ENCODE results near the gene KRTAP9-6. TPM values are rescaled to one million over a fixed set of nuclear protein-coding genes. Genes with fewer than 3 reads are reported as not detected.
"Not testable (repeated sequence)": the region's sequence is repeated elsewhere in the genome, so short reads cannot be mapped to it uniquely, and the experiment has no call there.

Gene KRTAP9-6, protein sequence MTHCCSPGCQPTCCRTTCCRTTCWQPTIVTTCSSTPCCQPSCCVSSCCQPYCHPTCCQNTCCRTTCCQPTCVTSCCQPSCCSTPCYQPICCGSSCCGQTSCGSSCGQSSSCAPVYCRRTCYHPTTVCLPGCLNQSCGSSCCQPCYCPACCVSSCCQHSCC
- total RNA-seq, result not detected

GRCh38 chr17:41265078-41265477, at the start of gene KRTAP9-6:
Gene KRTAP9-6 (plus strand): TSS chr17:41265378. CDS start chr17:41265378, 0 bp downstream.
- CTCF ChIA-PET, result no interaction called here
- POLR2A ChIA-PET, result no interaction called here

- ChIA-PET POLR2A (no interaction called here), CTCF (no interaction called here)
These were observed 49.5 kb upstream of the KRTAP9-6 start for GRCh38 chr17:41215681-41216080.

DNA sequence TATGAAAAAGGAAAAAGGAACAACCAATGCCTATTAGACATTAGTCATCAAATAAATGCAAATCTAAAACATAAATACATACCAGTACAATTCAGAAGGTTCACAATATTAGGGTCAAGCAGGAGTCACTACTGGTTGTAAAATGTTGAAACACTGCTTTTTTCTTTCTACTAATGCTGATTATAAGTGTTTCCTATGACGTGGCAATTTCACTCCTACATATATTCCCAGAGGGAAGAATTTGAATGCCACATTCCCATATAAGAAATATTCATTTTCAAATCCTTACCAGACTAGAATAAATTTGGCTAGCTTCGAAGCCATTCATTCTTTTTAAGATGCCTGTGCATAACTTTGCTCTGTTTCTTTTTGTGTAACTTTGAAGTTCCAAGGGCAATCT, 41.4 kb upstream of the KRTAP9-6 start:
- CTCF ChIA-PET, result no interaction called here
- POLR2A ChIA-PET, result no interaction called here

DNA sequence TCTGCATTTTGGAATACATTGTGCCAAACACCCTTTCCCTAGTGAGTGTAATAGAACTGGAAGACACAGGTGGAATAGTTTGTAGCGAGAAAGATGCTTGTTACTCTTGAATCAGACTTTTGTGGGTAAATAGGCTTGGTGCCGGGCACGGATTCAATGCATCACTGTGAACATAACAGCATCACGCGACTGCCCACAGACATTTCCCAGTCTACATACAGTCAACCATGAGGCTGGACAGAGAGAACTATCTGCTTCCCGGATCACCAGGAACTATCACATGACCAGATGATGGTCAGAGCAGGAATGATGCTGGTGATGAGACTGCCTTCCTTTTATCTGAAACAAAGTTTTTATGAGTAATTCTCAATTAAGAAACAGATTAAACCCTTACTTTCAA, 39.1 kb upstream of the KRTAP9-6 start:
- POLR2A ChIA-PET, result no interaction called here

GRCh38 chr17:41226598-41227095, 38.5 kb upstream of the KRTAP9-6 start, which contains the start of gene KRTAP9-2:
Gene KRTAP9-2 (plus strand): TSS chr17:41226648. CDS start chr17:41226655, 7 bp downstream.
- POLR2A ChIA-PET, CTCF ChIA-PET: not testable (repeated sequence)

More for the DNA sequence above, 39.1 kb upstream of the KRTAP9-6 start:
- CTCF ChIA-PET, result no interaction called here

DNA sequence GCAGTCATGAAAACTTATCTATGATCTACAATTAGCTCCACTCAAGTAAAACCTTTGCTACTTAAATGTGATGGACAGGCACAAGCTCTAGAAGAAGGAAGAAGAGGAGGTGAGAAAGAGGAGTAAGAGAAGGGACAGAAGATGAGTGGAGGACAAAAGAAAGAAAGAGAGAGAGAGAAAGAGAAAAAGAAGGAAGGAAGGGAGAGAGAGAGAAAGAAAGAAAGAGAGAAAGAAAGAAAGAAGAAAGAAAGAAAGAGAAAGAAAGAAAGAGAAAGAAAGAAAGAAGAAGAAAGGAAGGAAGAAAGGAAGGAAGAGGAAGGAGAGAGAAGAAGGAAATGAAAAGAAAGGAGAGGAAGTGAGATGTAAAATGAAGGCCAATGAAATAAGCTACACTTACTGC, 35.1 kb upstream of the KRTAP9-6 start:
- CTCF ChIA-PET, result no interaction called here
- POLR2A ChIA-PET, result no interaction called here

GRCh38 chr17:41231731-41232130, 33.4 kb upstream of the KRTAP9-6 start:
- CTCF ChIA-PET, result no interaction called here
- POLR2A ChIA-PET, result no interaction called here

DNA sequence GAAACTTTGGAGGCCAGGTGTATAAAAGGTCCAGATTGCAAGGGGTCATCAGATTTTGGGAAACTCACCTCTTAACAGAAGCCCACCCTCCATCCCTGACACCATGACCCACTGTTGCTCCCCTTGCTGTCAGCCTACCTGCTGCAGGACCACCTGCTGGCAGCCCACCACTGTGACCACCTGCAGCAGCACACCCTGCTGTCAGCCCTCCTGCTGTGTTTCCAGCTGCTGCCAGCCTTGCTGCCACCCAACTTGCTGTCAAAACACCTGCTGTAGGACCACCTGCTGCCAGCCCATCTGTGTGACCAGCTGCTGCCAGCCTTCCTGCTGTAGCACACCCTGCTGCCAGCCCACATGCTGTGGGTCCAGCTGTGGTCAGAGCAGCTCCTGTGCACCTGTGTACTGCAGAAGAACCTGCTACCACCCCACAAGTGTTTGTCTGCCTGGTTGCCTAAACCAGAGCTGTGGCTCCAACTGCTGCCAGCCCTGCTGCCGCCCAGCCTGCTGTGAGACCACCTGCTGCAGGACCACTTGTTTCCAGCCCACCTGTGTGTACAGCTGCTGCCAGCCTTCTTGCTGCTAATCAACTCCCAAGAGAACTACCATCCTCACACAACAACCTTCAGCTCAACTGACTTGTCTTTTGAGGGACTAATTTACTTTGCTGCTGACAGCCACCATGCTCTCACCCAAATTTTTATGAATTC, 32.6 kb upstream of the KRTAP9-6 start, which contains the start of gene KRTAP9-3:
TSS of gene KRTAP9-3 (plus strand) at position 51 of the 707 bp plus-strand sequence. CDS start at position 104, 53 bp downstream.
- CTCF ChIA-PET, POLR2A ChIA-PET: not testable (repeated sequence)

DNA sequence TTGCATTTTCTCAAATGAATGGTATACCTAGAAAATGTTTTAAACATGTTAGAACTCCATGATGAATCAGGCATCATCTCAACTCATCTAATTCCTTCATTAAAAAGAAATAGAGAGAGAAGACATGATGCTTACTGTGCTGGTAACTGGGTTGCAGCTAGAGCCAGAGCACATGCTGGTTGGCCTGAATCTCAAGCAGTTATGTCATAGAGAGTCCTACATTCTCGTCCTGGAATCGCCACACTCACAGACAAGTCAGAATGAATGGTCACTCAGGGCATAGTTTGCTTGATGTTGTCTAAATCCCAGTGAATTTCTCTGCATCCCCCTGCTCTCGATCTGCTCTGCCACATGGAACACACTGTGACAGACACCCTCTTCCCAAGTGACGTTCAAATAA, 28.1 kb upstream of the KRTAP9-6 start:
- CTCF ChIA-PET, POLR2A ChIA-PET: not testable (repeated sequence)

DNA sequence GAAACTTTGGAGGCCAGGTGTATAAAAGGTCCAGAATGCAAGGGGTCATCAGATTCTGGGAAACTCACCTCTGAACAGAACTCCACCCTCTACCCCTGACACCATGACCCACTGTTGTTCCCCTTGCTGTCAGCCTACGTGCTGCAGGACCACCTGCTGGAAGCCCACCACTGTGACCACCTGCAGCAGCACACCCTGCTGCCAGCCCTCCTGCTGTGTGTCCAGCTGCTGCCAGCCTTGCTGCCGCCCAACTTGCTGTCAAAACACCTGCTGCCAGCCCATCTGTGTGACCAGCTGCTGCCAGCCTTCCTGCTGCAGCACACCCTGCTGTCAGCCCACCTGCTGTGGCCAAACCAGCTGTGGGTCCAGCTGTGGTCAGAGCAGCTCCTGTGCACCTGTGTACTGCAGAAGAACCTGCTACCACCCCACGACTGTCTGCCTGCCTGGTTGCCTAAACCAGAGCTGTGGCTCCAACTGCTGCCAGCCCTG, 27.2 kb upstream of the KRTAP9-6 start, which contains the start of gene KRTAP9-8:
TSS of gene KRTAP9-8 (plus strand) at position 51 of the 489 bp plus-strand sequence. CDS start at position 104, 53 bp downstream.
- CTCF ChIA-PET, result not testable (repeated sequence)

DNA sequence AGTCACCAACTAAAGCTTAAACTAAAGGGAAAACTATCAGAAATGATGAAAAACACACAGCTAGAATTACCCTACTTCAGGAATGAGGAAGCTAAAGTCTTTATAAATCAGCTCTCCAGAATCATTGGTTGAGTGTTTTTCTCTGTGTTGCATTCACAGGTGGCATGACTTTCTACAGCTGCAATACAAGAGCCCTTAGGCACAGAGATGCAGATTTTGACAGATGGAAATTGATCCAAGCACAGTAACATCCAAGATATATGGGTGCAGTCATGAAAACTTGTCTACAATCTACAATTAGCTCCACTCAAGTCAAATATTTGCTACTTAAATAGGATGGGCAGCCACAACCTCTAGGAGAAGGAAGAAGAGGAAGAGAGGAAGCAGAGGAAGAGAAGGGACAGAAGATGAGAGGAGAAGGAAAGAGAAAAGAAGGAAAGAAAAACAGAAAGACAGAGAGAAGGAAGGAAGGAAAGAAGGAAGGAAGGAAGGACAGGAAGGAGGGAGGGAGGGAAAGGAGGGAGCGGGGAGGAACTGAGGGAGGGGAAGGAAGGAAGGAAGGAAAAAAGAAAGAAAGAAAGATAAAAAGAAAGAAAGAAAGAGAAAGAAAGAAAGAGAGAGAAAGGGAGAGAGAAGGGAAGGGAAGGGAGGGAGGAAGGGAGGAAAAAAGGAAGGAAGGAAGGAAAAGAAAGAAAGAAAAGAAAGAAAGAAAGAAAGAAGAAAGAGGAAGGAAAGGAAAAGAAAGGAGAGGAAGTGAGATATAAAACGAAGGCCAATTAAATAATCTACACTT, 18.0 kb upstream of the KRTAP9-6 start:
- CTCF ChIA-PET, POLR2A ChIA-PET: not testable (repeated sequence)

More for the DNA sequence above, 27.2 kb upstream of the KRTAP9-6 start, which contains the start of gene KRTAP9-8:
- POLR2A ChIA-PET, result not testable (repeated sequence)

- CTCF ChIA-PET, POLR2A ChIA-PET: not testable (repeated sequence)
These were observed 15.4 kb upstream of the KRTAP9-6 start, which contains the start of gene KRTAP9-4 for GRCh38 chr17:41249637-41250240. Gene KRTAP9-4 (plus strand): TSS chr17:41249687. CDS start chr17:41249721, 34 bp downstream.

GRCh38 chr17:41251261-41251660, 13.9 kb upstream of the KRTAP9-6 start:
- ChIA-PET POLR2A (no interaction called here), CTCF (no interaction called here)

DNA sequence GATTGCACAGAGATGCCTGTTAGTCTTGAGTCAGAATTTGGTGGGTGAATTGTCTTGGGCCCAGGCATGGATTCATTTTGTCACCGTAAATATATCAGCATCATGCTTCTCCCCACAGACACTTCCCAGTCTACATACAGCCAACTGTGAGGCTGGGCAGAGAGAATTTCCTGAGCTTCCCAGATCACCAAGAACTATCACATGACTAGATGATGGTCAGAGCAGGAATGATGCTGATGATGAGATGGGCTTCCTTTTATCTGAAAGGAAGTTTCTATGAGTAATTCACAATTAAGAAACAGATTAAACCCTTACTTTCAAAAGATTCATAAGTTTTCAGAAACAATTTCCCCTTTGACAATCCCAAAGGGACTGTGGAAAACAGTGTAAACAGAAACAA, 10.3 kb upstream of the KRTAP9-6 start:
- ChIA-PET CTCF (no interaction called here), POLR2A (no interaction called here)

GRCh38 chr17:41255381-41256290, 9.5 kb upstream of the KRTAP9-6 start, which contains the start of gene KRTAP9-9:
Gene KRTAP9-9 (plus strand): TSS chr17:41255384.
- CTCF ChIA-PET, POLR2A ChIA-PET: not testable (repeated sequence)

DNA sequence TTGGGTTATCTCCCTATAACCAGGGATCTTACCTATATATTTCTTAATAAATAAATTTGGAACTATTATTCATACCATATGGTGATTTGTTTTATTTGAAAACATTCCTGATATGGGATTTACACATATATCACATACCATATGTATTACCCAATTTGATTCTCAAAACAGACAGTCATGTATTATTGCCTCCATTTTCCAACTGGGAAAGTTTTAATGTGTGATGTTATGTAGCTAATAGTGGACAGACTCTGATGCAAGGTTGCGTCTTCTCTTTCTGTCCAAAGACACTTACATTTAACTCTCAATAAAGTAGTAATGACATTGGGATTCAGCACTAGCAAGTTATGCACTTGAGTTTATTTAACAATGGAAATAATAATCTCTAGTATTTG, 8.9 kb upstream of the KRTAP9-6 start:
- CTCF ChIA-PET, result no interaction called here
- POLR2A ChIA-PET, result no interaction called here

DNA sequence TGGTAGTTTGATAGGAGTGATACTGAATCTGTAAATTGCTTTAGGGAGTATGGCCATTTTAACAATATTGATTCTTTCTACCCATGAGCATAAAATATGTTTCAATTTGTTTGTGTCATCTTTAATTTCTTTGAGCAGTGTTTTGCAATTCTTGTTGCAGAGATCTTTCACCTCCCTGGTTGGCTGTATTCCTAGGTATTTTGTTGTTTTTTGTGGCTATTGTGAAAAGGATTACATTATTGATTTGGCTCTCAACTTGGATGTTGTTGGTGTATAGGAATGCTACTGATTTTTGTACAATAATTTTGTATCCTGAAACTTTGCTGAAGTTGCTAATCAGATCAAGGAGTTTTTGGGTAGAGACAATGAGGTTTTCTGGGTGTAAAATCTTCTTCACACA, 6.8 kb upstream of the KRTAP9-6 start:
- ChIA-PET CTCF (no interaction called here), POLR2A (no interaction called here)

DNA sequence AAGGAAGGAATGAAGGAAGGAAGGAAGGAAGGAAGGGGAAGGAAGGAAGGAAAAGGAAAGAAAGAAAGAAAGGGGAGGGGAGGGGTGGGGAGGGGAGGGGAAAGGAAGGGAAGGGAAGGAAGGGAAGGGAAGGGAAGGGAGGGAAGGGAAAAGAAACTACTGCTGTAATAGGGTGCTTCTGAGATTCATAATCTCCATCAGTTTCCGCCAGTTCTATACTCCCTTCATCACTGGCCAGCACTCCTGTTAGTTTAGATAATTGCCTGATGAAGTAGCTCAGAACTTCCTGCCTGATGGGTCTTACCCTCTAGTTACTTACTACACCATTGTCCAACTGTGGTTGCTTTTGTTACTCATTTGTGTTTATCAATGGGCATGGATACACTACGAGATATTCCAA, 2.0 kb upstream of the KRTAP9-6 start:
- POLR2A ChIA-PET, result no interaction called here
- CTCF ChIA-PET, result interaction anchor here (0.6 kb wide), 1 partner anchor 28 kb away, joined by 3 read pairs; no protein-coding TSS in a partner anchor

GRCh38 chr17:41264599-41264998, 579 bp upstream of the KRTAP9-6 start:
- CTCF ChIA-PET, result no interaction called here
- POLR2A ChIA-PET, result no interaction called here

Measured in activated CD8-positive, alpha-beta memory T cell treated with anti-CD3 and anti-CD28 coated beads for 36 hours (primary cell).